PC-3 (cell line): ENCODE data around the gene GPR42. TPM values are rescaled to one million over a fixed set of nuclear protein-coding genes. Genes with fewer than 3 reads are reported as not detected.

Experiments used
- ATAC-seq: fragments of 200-7000 bp; cut with Tn5 transposase; 2 replicates; pipeline ENCODE4 v1.9.1; 2020; ENCODE audit warnings: mild to moderate bottlenecking, moderate library complexity
- BruUV-seq: library from RNA; stranded (reverse); fragments of 400-500 nt; replicated peaks from 2 replicates; lab custom pipeline; 2021; lab: Mats Ljungman, UMichigan
- CTCF ChIA-PET: fragments of 300-600 bp; sonication (Branson Sonifier 250); formaldehyde crosslinking; loops from one replicate; lab custom pipeline; 2022; ENCODE audit warnings: antibody characterized with exemption; lab: Charles Lee
- POLR2A ChIA-PET: fragments of 300-600 bp; sonication (Branson Sonifier 250); formaldehyde crosslinking; loops from one replicate; lab custom pipeline; 2022; ENCODE audit warnings: antibody characterized with exemption; ENCODE audit not compliant: unreplicated experiment; lab: Charles Lee
- DNase-seq: peaks from one replicate; pipeline ENCODE4 v3.0.0-alpha.2; 2015
- H2AFZ ChIP-seq: fragments of 300-600 bp; sonication (generic); 2 replicates; pipeline ENCODE4 v1.6.0; 2016; ENCODE audit warnings: antibody characterized with exemption, low read length
- H3F3A ChIP-seq: fragments of 300-600 bp; sonication (generic); one replicate; pipeline ENCODE4 v1.6.0; 2017; ENCODE audit warnings: antibody characterized with exemption, low read length, control low read depth, mild to moderate bottlenecking; ENCODE audit not compliant: unreplicated experiment
- H3K27ac ChIP-seq: fragments of 300-600 bp; sonication (generic); 2 replicates; pipeline ENCODE4 v1.5.1; 2016; ENCODE audit warnings: mild to moderate bottlenecking, low read length
- H3K27me3 ChIP-seq: fragments of 300-600 bp; sonication (generic); 2 replicates; pipeline ENCODE4 v1.6.1; 2016; ENCODE audit warnings: low read length, mixed read lengths
- H3K36me3 ChIP-seq: fragments of 300-600 bp; sonication (generic); 2 replicates; pipeline ENCODE4 v1.6.1; 2016; ENCODE audit warnings: low read depth, mixed run types, low read length, mixed read lengths
- H3K4me1 ChIP-seq: fragments of 300-600 bp; sonication (generic); 2 replicates; pipeline ENCODE4 v1.5.1; 2016; ENCODE audit warnings: low read length; ENCODE audit not compliant: insufficient read depth
- H3K4me2 ChIP-seq: fragments of 300-600 bp; sonication (generic); 2 replicates; pipeline ENCODE4 v1.6.0; 2016; ENCODE audit warnings: low read length
- H3K4me3 ChIP-seq: fragments of 300-600 bp; sonication (generic); 2 replicates; pipeline ENCODE4 v1.5.1; 2016; ENCODE audit warnings: mild to moderate bottlenecking, low read length, mixed read lengths
- H3K79me2 ChIP-seq: fragments of 300-600 bp; sonication (generic); 2 replicates; pipeline ENCODE4 v1.6.1; 2017; ENCODE audit warnings: low read length, mixed read lengths
- H3K9ac ChIP-seq: fragments of 300-600 bp; sonication (generic); 2 replicates; pipeline ENCODE4 v1.6.0; 2016; ENCODE audit warnings: mild to moderate bottlenecking, low read length
- H3K9me2 ChIP-seq: fragments of 300-600 bp; sonication (generic); replicated peaks from 2 replicates; pipeline ENCODE4 v1.6.1; 2016; ENCODE audit warnings: mixed run types, low read length, mixed read lengths
- H3K9me3 ChIP-seq: fragments of 300-600 bp; sonication (generic); 2 replicates; pipeline ENCODE4 v1.6.1; 2016; ENCODE audit warnings: low read length, mixed read lengths
- H4K20me1 ChIP-seq: fragments of 300-600 bp; sonication (generic); 2 replicates; pipeline ENCODE4 v1.6.1; 2016; ENCODE audit warnings: low read length, mixed read lengths
- EZH2 ChIP-seq: fragments of 300-600 bp; sonication (generic); IDR thresholded peaks from one replicate; pipeline ENCODE4 v1.6.1; 2017; ENCODE audit warnings: antibody characterized with exemption, mild to moderate bottlenecking, low read length; ENCODE audit not compliant: unreplicated experiment
- EZH2phosphoT487 ChIP-seq: fragments of 300-600 bp; sonication (generic); IDR thresholded peaks from 2 replicates; pipeline ENCODE4 v1.6.1; 2018; ENCODE audit warnings: mild to moderate bottlenecking, antibody characterized with exemption, low read length, borderline replicate concordance
- intact Hi-C: fragments of 100-400 bp; cut with micrococcal nuclease; formaldehyde crosslinking; loops from 2 replicates; pipeline ENCODE4 v1.9.0; 2023
- total RNA-seq: library from RNA; depleted of rRNA; stranded (reverse); fragments of >200 nt; gene quantifications from 2 replicates; pipeline ENCODE4 v1.2.3, GENCODE V29; 2014
- TF ChIP-seq, protein P1 (sequence below): fragments of 300-600 bp; sonication (generic); conservative IDR thresholded peaks from 2 replicates; pipeline ENCODE4 v1.5.1; 2017; ENCODE audit warnings: antibody characterized with exemption, low read depth, mild to moderate bottlenecking, low read length

The GPR42 gene
- total RNA-seq, 1 experiment from 2014 or later, result not detected

DNA sequence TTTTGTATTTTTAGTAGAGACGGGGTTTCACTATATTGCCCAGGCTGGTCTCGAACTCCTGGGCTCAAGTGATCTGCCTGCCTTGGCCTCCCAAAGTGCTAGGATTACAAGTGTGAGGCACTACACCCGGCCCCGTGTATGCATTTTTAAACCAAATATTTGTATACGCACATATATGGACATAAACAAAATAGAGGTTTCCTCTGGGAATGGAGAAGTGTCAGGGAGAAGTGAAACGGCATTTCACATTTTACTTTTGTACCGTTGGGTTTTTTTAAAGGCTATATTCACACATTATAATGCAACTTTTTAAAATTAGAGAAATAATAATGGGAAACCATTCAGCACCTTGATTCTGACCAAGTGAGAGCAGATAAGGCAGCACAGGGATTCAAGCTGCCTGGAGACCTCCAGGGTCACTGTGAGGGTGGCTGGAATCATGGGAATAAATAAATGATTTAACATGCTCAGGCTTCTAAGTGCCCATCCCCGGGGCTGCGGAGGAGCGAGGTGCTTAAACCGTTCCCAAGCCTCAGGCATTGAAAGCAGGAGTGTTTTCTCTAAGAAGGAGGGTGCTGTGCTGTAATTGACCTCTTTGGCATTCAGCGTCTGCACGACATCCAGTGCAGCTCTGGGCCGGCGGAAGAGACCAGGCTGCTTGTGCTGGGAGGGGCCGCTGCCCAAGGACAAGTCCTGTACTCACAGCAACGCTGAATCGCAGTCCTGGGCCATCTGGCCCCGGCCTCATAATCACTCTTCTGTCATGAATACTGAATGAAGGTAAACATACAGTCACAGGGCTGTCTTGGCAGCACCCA is 24.7 kb downstream of the GPR42 start:
- intact Hi-C loops, result no loop called here
- H3K4me2 ChIP-seq, result no peak overlapping the region
- TF ChIP-seq, protein P1, sequence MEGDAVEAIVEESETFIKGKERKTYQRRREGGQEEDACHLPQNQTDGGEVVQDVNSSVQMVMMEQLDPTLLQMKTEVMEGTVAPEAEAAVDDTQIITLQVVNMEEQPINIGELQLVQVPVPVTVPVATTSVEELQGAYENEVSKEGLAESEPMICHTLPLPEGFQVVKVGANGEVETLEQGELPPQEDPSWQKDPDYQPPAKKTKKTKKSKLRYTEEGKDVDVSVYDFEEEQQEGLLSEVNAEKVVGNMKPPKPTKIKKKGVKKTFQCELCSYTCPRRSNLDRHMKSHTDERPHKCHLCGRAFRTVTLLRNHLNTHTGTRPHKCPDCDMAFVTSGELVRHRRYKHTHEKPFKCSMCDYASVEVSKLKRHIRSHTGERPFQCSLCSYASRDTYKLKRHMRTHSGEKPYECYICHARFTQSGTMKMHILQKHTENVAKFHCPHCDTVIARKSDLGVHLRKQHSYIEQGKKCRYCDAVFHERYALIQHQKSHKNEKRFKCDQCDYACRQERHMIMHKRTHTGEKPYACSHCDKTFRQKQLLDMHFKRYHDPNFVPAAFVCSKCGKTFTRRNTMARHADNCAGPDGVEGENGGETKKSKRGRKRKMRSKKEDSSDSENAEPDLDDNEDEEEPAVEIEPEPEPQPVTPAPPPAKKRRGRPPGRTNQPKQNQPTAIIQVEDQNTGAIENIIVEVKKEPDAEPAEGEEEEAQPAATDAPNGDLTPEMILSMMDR, result no peak
- TF ChIP-seq EZH2 (no peak), EZH2phosphoT487 (no peak)
- H3K4me3 ChIP-seq, result no peak overlapping the region
- H3K9me3 ChIP-seq, result no peaks in the 10 kb centered on the region
- no peaks in the 10 kb centered on the region for H3K36me3 ChIP-seq
- H3K27ac ChIP-seq, result no peak overlapping the region
- no peak overlapping the region for H2AFZ ChIP-seq
- ChIA-PET CTCF (no interaction called here), POLR2A (no interaction called here)
- ATAC-seq (no peak), DNase-seq (no peak)
- H4K20me1 ChIP-seq, result no peaks in the 10 kb centered on the region
- H3K9ac ChIP-seq, result no peak overlapping the region
- no peaks in the 10 kb centered on the region for H3K27me3 ChIP-seq
- no peaks in the 10 kb centered on the region for H3K9me2 ChIP-seq
- H3K4me1 ChIP-seq, result no peaks in the 10 kb centered on the region
- no peaks in the 10 kb centered on the region for H3F3A ChIP-seq
- BruUV-seq, result no TSS peak
- no peaks in the 10 kb centered on the region for H3K79me2 ChIP-seq

DNA sequence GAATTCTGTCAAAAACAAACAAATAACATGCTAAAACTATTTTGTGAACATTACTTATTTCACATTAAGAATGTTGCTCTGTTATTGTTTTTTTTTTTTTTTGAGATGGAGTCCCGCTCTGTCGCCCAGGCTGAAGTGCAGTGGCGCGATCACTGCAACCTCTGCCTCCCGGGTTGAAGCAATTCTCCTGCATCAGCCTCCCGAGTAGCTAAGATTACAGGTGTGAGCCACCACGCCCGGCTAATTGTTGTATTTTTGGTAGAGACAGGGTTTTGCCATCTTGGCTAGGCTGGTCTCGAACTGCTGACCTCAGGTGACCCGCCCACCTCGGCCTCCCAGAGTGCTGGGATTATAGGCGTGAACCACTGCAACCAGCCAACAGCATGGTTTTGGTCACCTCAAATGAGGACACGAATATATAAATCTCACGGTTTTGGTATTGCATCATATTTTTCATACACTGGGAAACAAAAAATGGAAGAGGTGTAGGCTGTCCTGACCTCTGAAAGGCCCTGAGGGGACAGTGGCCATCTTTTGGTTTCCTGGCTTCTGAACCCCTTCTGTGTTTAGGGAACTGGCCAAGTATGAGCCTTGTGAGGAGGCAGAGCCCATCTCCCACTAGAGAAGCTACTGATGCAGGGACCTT is 25.5 kb downstream of the GPR42 start:
- Histone ChIP-seq H3K4me3 (no peak overlapping the region), H3K4me2 (no peak overlapping the region), H3K36me3 (no peaks in the 10 kb centered on the region), H4K20me1 (no peaks in the 10 kb centered on the region), H2AFZ (no peak overlapping the region), H3K9me3 (no peaks in the 10 kb centered on the region), H3K27ac (no peak overlapping the region), H3K27me3 (no peaks in the 10 kb centered on the region), H3K4me1 (no peaks in the 10 kb centered on the region), H3F3A (no peaks in the 10 kb centered on the region), H3K9ac (no peak overlapping the region), H3K79me2 (no peaks in the 10 kb centered on the region), H3K9me2 (no peaks in the 10 kb centered on the region)
- no peak for DNase-seq
- ATAC-seq, result no peak
- ChIA-PET CTCF (no interaction called here), POLR2A (no interaction called here)
- TF ChIP-seq EZH2phosphoT487 (no peak), EZH2 (no peak)
- TF ChIP-seq, protein P1, result no peak
- BruUV-seq, result no TSS peak
- intact Hi-C loops, result no loop called here

DNA sequence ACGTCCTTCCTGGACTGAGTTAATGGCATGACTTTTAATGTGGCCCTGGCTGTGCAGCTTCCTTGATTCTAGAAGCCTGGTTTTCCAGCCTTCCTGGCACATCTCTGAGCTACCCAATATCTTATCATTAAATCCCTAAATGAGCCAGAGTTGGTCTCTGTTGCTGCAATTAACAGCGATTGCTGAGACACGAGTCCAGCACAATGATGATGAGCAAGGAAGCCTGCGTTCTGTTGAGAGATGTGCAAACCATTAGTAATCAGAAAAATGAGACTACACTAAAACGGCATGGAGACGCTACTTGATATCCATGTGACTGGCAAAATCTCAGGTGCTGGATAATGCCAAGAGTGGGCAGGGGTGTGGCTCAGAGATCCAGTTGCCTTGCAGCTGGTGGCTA is 26.2 kb downstream of the GPR42 start:
- no peaks in the 10 kb centered on the region for H4K20me1 ChIP-seq
- no peaks in the 10 kb centered on the region for H3K79me2 ChIP-seq
- no peaks in the 10 kb centered on the region for H3K4me1 ChIP-seq
- no peaks in the 10 kb centered on the region for H3K9me2 ChIP-seq
- no peak overlapping the region for H3K27ac ChIP-seq
- ATAC-seq (no peak), DNase-seq (no peak)
- H3K4me2 ChIP-seq, result no peak overlapping the region
- H3K4me3 ChIP-seq, result no peak overlapping the region
- H3F3A ChIP-seq, result no peaks in the 10 kb centered on the region
- ChIA-PET CTCF (no interaction called here), POLR2A (no interaction called here)
- H3K27me3 ChIP-seq, result no peaks in the 10 kb centered on the region
- H2AFZ ChIP-seq, result no peak overlapping the region
- intact Hi-C loops, result no loop called here
- H3K36me3 ChIP-seq, result no peaks in the 10 kb centered on the region
- no TSS peak for BruUV-seq
- H3K9ac ChIP-seq, result no peak overlapping the region
- no peaks in the 10 kb centered on the region for H3K9me3 ChIP-seq
- no peak for TF ChIP-seq EZH2
- TF ChIP-seq EZH2phosphoT487, result no peak
- TF ChIP-seq, protein P1, result no peak
